ENCODE data around the gene CHRM4.

The CHRM4 gene

GRCh38 chr11:46388619-46389449 lies 2.7 kb downstream of the CHRM4 start:
- Mint-ChIP-seq H3K27me3 (peaks cover 87% of the 10 kb centered on the region), H3K9me3 (no peaks in the 10 kb centered on the region), H3K4me3 (peak overlapping the region; percentile 61 to 76), H3K4me1 (peaks cover 62% of the 10 kb centered on the region), H3K27ac (no peak overlapping the region)
- ATAC-seq (no peak), DNase-seq (no peak)

- H3K27me3 Mint-ChIP-seq: peaks cover 79% of the 10 kb centered on the region
- H3K4me3 Mint-ChIP-seq: peak overlapping the region in 1 of 2 donors; percentile 48
- no peak for DNase-seq
- H3K27ac Mint-ChIP-seq: no peak overlapping the region
- no peaks in the 10 kb centered on the region for H3K9me3 Mint-ChIP-seq
- peaks cover 61% of the 10 kb centered on the region for H3K4me1 Mint-ChIP-seq
- peak; percentile 4 for ATAC-seq
Observed at GRCh38 chr11:46387919-46388618, 3.5 kb downstream of the CHRM4 start.

DNA sequence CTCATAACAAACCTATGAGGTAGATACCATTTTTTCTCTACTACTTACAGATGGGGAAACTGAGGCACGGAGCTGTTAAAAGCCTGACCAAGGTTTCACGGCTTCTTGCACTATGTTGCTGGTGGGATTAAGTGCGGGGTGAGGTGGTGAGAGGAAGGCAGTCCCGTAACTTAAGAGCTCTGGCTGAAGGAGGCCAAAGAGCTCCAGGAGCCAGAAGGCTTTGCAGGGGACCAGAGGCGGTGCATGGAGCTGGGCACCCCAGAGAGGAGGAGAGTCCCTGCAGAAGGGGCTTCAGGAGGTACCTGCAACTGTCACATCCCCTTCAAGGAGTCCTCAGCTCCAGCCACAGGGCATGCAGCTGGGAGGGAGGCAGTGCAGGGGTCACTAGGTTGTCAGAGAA lies 4.1 kb downstream of the CHRM4 start:
- no peak for DNase-seq
- no peak overlapping the region for H3K27ac Mint-ChIP-seq
- ATAC-seq: no peak
- H3K27me3 Mint-ChIP-seq: peaks cover 75% of the 10 kb centered on the region
- H3K4me3 Mint-ChIP-seq: no peak overlapping the region
- peaks cover 55% of the 10 kb centered on the region for H3K4me1 Mint-ChIP-seq
- H3K9me3 Mint-ChIP-seq: no peaks in the 10 kb centered on the region

- DNase-seq (no peak), ATAC-seq (no peak)
- Mint-ChIP-seq H3K4me1 (peaks cover 61% of the 10 kb centered on the region), H3K4me3 (no peak overlapping the region), H3K9me3 (no peaks in the 10 kb centered on the region), H3K27me3 (peaks cover 80% of the 10 kb centered on the region), H3K27ac (no peak overlapping the region)
Observed at GRCh38 chr11:46386674-46387073, 4.9 kb downstream of the CHRM4 start.

DNA sequence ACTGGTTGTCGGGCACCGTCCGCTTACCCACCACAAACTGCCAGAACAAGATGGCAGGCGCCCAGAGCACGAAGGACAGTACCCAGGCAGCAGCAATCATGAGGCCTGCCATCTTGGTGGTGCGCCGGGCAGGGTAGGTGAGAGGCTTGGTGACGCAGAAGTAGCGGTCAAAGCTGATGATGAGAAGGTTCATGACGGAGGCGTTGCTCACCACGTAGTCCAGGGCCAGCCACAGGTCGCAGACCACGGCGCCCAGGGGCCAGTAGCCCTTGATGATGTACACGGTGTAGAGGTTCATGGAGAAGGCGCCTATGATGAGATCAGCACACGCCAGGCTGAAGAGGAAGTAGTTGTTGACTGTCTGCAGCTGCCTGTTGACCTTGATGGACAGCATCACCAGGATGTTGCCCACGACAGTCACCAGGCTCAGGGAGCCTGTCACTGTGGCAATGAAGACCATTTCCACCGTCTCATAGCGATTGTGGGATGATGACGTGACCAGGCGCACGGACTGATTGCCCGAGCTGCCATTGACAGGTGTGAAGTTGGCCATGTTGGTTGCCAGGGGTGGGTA lies 5.5 kb downstream of the CHRM4 start:
- ATAC-seq: no peak
- Mint-ChIP-seq H3K4me3 (no peak overlapping the region), H3K27me3 (peaks cover 80% of the 10 kb centered on the region)

DNA sequence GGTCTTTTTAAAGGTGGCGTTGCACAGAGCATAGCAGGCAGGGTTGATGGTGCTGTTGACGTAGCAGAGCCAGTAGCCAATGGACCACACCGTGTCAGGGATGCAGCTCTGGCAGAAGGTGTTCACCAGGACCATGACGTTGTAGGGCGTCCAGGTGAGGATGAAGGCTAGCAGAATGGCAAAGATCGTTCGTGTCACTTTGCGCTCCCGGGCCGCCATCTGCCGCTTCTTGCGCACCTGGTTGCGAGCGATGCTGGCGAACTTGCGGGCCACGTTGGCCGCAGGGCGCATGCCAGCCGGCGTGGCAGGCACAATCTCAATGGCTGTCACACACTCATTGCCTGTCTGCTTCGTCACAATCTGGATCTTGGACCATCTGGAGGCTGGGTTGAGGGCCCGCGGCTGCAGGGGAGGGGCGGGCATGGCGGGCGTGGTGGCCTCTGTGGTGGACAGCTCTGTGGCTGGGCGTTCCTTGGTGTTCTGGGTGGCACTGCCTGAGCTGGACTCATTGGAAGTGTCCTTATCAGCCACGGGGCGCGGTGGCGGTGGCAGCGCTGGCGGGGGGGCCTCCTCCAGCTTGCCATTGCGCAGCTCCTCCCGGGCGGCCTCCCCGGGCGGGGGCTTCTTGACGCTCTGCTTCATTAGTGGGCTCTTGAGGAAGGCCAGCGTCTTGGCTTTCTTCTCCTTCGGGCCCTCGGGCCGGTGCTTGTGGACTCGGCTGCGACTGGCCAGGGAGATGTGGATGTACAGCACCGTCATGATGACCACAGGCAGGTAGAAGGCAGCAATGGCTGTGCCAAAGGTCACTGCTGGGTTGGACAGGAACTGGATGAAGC lies 6.2 kb downstream of the CHRM4 start:
- peaks cover 73% of the 10 kb centered on the region for H3K27me3 Mint-ChIP-seq
- ATAC-seq (no peak), DNase-seq (no peak)
- no peaks in the 10 kb centered on the region for H3K9me3 Mint-ChIP-seq
- no peak overlapping the region for H3K27ac Mint-ChIP-seq
- no peak overlapping the region for H3K4me3 Mint-ChIP-seq
- H3K4me1 Mint-ChIP-seq: peaks cover 63% of the 10 kb centered on the region

More for the DNA sequence above, 5.5 kb downstream of the CHRM4 start:
- peaks cover 62% of the 10 kb centered on the region for H3K4me1 Mint-ChIP-seq
- no peaks in the 10 kb centered on the region for H3K9me3 Mint-ChIP-seq
- DNase-seq: no peak
- peak overlapping the region in 1 of 2 donors; percentile 69 for H3K27ac Mint-ChIP-seq

DNA sequence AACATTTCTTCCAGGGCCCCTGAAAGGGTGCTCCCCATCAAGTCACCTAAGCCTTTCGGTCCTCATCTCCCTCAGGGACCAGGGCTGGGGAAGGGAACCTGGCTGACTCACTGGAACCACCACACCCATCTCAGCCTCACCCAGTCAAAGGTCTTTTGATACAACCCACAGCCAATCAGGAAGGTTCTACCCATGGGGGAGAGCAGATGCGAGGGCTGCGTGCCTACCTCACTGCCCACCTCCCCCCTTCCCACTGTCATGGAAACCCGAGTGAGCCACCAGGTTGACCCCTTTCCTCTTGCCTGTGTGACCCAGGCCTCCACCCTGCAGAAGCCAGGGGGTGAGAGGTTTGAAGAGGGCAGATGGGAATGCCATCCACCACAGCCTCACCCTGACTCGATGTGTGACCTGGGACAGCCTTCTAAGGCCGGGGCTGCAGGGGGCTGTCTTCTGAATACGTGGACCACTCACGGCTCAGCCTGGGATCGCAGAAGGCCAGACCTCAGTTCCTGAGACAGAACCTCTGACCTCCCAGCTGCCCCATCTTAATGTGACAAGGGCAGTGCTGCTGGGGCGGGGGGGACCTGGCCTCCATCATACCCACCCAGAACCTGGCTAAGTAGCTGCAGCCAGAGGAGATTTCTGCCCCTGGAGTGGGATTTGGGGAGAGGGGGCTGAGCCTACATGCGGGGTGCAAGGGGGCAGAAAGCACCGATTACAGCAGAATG lies 7.4 kb downstream of the CHRM4 start:
- Mint-ChIP-seq H3K4me3 (no peak overlapping the region), H3K9me3 (no peaks in the 10 kb centered on the region), H3K4me1 (peaks cover 62% of the 10 kb centered on the region), H3K27me3 (peaks cover 61% of the 10 kb centered on the region), H3K27ac (peak overlapping the region in 1 of 2 donors; percentile 54)
- no peak for ATAC-seq
- DNase-seq: no peak

- H3K4me3 Mint-ChIP-seq: no peak overlapping the region
- H3K9me3 Mint-ChIP-seq: no peaks in the 10 kb centered on the region
- DNase-seq (no peak), ATAC-seq (no peak)
- H3K27me3 Mint-ChIP-seq: peaks cover 53% of the 10 kb centered on the region
- peaks cover 62% of the 10 kb centered on the region for H3K4me1 Mint-ChIP-seq
- peak overlapping the region in 1 of 2 donors; percentile 78 for H3K27ac Mint-ChIP-seq
Observed at GRCh38 chr11:46383404-46383758, 8.2 kb downstream of the CHRM4 start.

DNA sequence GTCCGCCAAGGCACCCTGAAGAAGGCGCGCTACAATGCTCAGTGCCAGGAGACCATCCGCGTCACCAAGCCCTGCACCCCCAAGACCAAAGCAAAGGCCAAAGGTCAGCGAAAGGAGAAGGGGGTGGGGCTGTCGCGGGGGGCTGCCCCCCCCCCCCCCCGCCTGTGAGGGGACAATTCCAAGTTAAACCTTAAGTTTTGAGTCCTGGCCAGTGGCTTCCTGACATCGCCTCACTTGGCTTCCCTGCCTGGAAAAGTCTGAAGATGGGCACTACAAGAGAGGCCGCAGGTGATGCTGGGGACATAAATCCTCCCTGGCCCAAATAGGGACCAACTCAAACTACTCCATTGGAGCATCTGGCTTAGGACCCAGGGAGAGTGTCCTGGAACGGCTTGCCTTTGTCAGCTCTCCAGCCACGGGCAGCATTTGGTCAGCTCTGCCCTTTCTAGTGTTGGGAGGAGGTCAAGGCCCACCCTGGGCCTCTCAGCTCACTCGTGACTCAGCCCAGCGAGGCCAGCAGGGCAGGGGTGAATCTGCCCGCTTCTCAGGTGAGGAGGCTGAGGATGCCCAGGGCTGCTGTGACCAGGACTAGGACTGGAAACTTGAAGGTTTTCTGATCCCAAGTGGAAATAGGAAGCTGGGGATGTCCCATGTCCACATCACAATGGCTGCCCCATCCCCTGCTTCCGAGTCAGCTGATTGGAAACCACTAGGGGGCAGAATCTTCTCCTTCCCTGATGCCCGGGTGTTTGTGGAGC lies 8.8 kb downstream of the CHRM4 start:
- DNase-seq: no peak
- H3K4me3 Mint-ChIP-seq: peak overlapping the region in 1 of 2 donors; percentile 8

GRCh38 chr11:46381819-46382645 lies 9.5 kb downstream of the CHRM4 start:
- peaks cover 48% of the 10 kb centered on the region for H3K4me1 Mint-ChIP-seq
- DNase-seq: no peak
- peaks cover 40% of the 10 kb centered on the region for H3K27me3 Mint-ChIP-seq
- peak overlapping the region; percentile 81 to 88 for H3K4me3 Mint-ChIP-seq
- H3K27ac Mint-ChIP-seq: peak overlapping the region in 1 of 2 donors; percentile 87
- ATAC-seq: peak; percentile 19
- H3K9me3 Mint-ChIP-seq: peaks cover 0 to 5% of the 10 kb centered on the region in 2 donors

More for the DNA sequence above, 8.8 kb downstream of the CHRM4 start:
- H3K9me3 Mint-ChIP-seq: peaks cover 0 to 2% of the 10 kb centered on the region in 2 donors
- peaks cover 56% of the 10 kb centered on the region for H3K4me1 Mint-ChIP-seq
- H3K27ac Mint-ChIP-seq: peak overlapping the region in 1 of 2 donors; percentile 78
- peaks cover 48% of the 10 kb centered on the region for H3K27me3 Mint-ChIP-seq
- ATAC-seq: no peak

DNA sequence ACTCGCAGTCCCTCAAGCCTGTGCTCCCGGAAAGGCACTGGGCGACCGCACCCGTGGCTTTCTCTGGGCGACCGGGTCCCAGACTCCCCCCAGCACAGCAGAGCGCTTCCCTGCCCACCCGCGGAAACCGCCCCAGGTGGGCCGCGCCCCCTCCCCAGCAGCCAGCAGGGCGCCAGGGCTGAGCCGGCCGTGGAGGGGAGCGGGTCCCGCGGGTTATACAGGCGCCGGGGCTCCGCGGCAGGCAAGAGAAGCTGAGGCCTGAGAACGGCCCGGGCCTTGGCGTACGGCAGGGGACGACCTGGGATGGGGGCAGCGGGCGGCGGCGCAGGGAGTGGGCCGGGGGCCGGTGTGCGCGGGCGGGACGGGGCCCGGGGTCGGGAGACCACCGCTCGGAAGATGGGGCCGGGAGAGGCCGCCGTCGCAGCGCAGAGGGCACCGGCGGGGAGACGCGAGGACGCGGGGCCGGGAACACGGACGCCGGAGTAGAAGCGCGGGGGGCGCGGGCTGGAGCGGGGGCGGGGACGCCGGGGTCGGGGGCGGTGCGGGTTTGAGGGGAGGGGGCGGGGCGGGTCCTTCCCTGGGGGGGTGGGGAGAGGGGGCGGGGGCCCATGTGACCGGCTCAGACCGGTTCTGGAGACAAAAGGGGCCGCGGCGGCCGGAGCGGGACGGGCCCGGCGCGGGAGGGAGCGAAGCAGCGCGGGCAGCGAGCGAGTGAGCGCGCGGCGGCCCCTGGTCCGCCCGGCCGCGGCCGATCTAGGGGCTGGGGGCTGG lies 10.3 kb downstream of the CHRM4 start, which contains the start of gene MDK:
TSS of gene MDK (plus strand) at position 622 of the 771 bp plus-strand sequence. CDS start 389 bp downstream, outside the sequence.
- H3K4me1 Mint-ChIP-seq: peaks cover 41% of the 10 kb centered on the region
- peak in 1 of 2 donors; percentile 54 for DNase-seq
- H3K4me3 Mint-ChIP-seq: peak within 1 kb of the TSS; percentile 81 to 88
- H3K27ac Mint-ChIP-seq: peak within 1 kb of the TSS; percentile 37 to 87
- peaks cover 0 to 5% of the 10 kb centered on the region in 2 donors for H3K9me3 Mint-ChIP-seq
- peaks cover 32% of the 10 kb centered on the region for H3K27me3 Mint-ChIP-seq
- peak; percentile 42 for ATAC-seq

- H3K27ac Mint-ChIP-seq: peak overlapping the region in 1 of 2 donors; percentile 37
Observed at GRCh38 chr11:46380340-46381047, 11.1 kb downstream of the CHRM4 start.

More at GRCh38 chr11:46380340-46381047, 11.1 kb downstream of the CHRM4 start:
- peaks cover 24% of the 10 kb centered on the region for H3K27me3 Mint-ChIP-seq
- peaks cover 0 to 5% of the 10 kb centered on the region in 2 donors for H3K9me3 Mint-ChIP-seq
- H3K4me3 Mint-ChIP-seq: peak overlapping the region; percentile 81 to 83
- peak; percentile 60 to 82 for DNase-seq
- ATAC-seq: peak; percentile 66
- peaks cover 39% of the 10 kb centered on the region for H3K4me1 Mint-ChIP-seq

Measured in stimulated activated naive CD8-positive, alpha-beta T cell treated with anti-CD3 and anti-CD28 coated beads, Interleukin-15, amount 100 ng/mL, for 72 hours (primary cell).